Adipose tissue (tissue), 3 donors: ENCODE data around the gene DNAJC12. TPM values are rescaled to one million over a fixed set of nuclear protein-coding genes. Genes with fewer than 3 reads are reported as not detected.
A peak's percentile ranks its signal among the peaks of the same experiment; 100 is the strongest.
"Not testable (repeated sequence)": the region's sequence is repeated elsewhere in the genome, so short reads cannot be mapped to it uniquely, and the experiment has no call there.

ENCODE experiments used
- H3K27ac ChIP-seq: one replicate; pipeline ENCODE4 v1.5.1; 2013; ENCODE audit warnings: low read depth, low read length
- WGBS, 3 donors: extraction: QIAGEN DNeasy Blood & Tissue Kit; methylation state at CpG; one replicate each; pipeline ENCODE4 v1.1.7; 2013; 5-methylcytosine and 5-hydroxymethylcytosine counted together
- polyA plus RNA-seq, 3 donors: library from polyadenylated mRNA; stranded (reverse); fragments of 200-250 nt; gene quantifications; one replicate each; pipeline ENCODE4 v1.2.3, GENCODE V29; 2013
- donor health status: healthy with polysubstance abuse.
- donor health status: Bipolar disorder and iron deficiency.
- donor health status: healthy.

DNAJC12 gene
- polyA plus RNA-seq, 3 donors, result 0.52 to 25.7 (median 3.0) TPM

- WGBS, 3 donors, result 1 to 2% (median 1%) methylated on average over 4 of the region's 4 CpGs
- no peak overlapping the region for H3K27ac ChIP-seq
Observed at GRCh38 chr10:67779465-67780203, 58.4 kb downstream of the DNAJC12 start.

GRCh38 chr10:67776371-67776770, 61.6 kb downstream of the DNAJC12 start:
- H3K27ac ChIP-seq, result no peak overlapping the region
- 88 to 91% (median 89%) methylated on average over 1 of the region's 1 CpG for WGBS, 3 donors

- WGBS, 3 donors, result 74 to 81% (median 80%) methylated on average over 2 of the region's 2 CpGs
- H3K27ac ChIP-seq, result no peak overlapping the region
Observed at GRCh38 chr10:67775279-67775678, 62.7 kb downstream of the DNAJC12 start.

- no peak overlapping the region for H3K27ac ChIP-seq
Observed at GRCh38 chr10:67772894-67773511, 65.0 kb downstream of the DNAJC12 start.

- H3K27ac ChIP-seq, result no peak overlapping the region
- WGBS, 3 donors, result 86 to 93% (median 90%) methylated on average over 1 of the region's 1 CpG
Observed at GRCh38 chr10:67772151-67772550, 65.8 kb downstream of the DNAJC12 start.

GRCh38 chr10:67771200-67771599, 66.8 kb downstream of the DNAJC12 start:
- 64 to 79% (median 66%) methylated on average over 3 of the region's 3 CpGs for WGBS, 3 donors

GRCh38 chr10:67770537-67770936, 67.5 kb downstream of the DNAJC12 start:
- no peak overlapping the region for H3K27ac ChIP-seq

More at GRCh38 chr10:67771200-67771599, 66.8 kb downstream of the DNAJC12 start:
- H3K27ac ChIP-seq, result no peak overlapping the region

- 85 to 93% (median 90%) methylated on average over 2 of the region's 2 CpGs for WGBS, 3 donors
- H3K27ac ChIP-seq, result no peak overlapping the region
Observed at GRCh38 chr10:67767244-67767643, 70.7 kb downstream of the DNAJC12 start.

GRCh38 chr10:67764012-67764822, 73.8 kb downstream of the DNAJC12 start:
- 0% methylated on average over 55 to 56 of the region's 56 CpGs for WGBS, 3 donors
- H3K27ac ChIP-seq, result peak overlapping the region; percentile 62

- WGBS, 3 donors, result 0 to 2% (median 0%) methylated on average over 22 of the region's 22 CpGs
Observed at GRCh38 chr10:67763499-67764011, 74.4 kb downstream of the DNAJC12 start.

GRCh38 chr10:67762567-67762966, 75.4 kb downstream of the DNAJC12 start:
- not testable (repeated sequence) for H3K27ac ChIP-seq
- 71 to 86% (median 79%) methylated on average over 9 of the region's 9 CpGs for WGBS, 3 donors

More at GRCh38 chr10:67763499-67764011, 74.4 kb downstream of the DNAJC12 start:
- H3K27ac ChIP-seq, result peak overlapping the region; percentile 13

GRCh38 chr10:67760272-67760671, 77.7 kb downstream of the DNAJC12 start:
- 92 to 95% (median 95%) methylated on average over 7 of the region's 7 CpGs for WGBS, 3 donors
- no peak overlapping the region for H3K27ac ChIP-seq

Other genes starting within 250 kb of the DNAJC12 start
- under 1 TPM in 2 of 3 donors, not detected in 1; 0.05 to 0.09 TPM for gene CTNNA3, start 142.0 kb downstream of the DNAJC12 start, polyA plus RNA-seq
- 10 to 100 TPM in 2 of 3 donors, 1 to 10 TPM in 1; 7.7 to 22.7 (median 16.4) TPM for gene SIRT1, start 46.5 kb upstream of the DNAJC12 start, polyA plus RNA-seq
- gene HERC4, start 237.1 kb upstream of the DNAJC12 start, polyA plus RNA-seq, result 10 to 100 TPM in 2 of 3 donors, 1 to 10 TPM in 1; 8.7 to 15.1 (median 14.8) TPM